Measurements from ENCODE around the gene HYAL2. TPM values are rescaled to one million over a fixed set of nuclear protein-coding genes. Genes with fewer than 3 reads are reported as not detected.

The HYAL2 gene
- total and polyA plus RNA-seq, 2 of the 8 experiments (the other 6 are each of a cell fraction or from before 2014, with no cell fraction given), result 51.9 to 176 TPM

DNA sequence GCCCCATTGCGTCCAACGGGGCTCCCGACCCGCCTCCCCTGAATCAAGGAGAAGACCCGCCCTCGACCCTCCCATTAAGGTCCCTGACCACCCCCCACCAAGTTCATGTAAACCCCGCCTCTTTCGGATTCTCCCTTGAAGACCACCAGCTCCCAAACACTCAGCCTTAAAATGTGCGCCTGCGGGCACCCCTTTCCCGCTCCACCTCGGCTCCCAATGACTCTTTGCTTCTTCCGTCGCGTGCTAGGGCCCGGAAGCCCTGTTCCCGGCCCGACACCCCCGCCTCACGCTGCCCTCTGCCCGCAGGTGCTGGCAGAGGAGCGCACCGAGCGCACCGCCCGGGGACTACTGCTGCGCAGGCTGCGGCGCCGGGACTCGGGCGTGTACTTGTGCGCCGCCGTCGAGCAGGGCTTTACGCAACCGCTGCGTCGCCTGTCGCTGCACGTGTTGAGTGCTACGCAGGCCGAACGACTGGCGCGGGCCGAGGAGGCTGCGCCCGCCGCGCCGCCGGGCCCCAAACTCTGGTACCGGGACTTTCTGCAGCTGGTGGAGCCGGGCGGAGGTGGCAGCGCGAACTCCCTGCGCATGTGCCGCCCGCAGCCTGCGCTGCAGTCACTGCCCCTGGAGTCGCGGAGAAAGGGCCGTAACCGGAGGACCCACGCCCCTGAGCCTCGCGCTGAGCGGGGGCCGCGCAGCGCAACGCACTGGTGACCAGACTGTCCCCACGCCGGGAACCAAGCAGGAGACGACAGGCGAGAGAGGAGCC lies 46.4 kb downstream of the HYAL2 start (continued):
- TF ChIP-seq CHD7 (IDR thresholded peaks at IDR 0.05; ENCODE audit: insufficient replicate concordance, low read length) (no peak), SIRT6 (IDR thresholded peaks at IDR 0.05; ENCODE audit: low read length) (no peak), USF2 (IDR thresholded peaks at IDR 0.05; ENCODE audit: low read length) (no peak; the same call in 1 of the 2 replicates), TAF1 (IDR thresholded peaks at IDR 0.05; ENCODE audit: low read depth, low read length) (0 out of 2 replicates have a peak, but pooled peaks have one; percentile 27), RAD21 (IDR thresholded peaks at IDR 0.05 in 1 of 2, conservative IDR thresholded peaks at IDR 0.05 in 1 of 2; ENCODE audit: low read depth in 2 of 2, low read length in 2 of 2) (peak in 1 of 2 experiments; percentile 4; a peak in 1 of 4 replicates), GABPA (IDR thresholded peaks at IDR 0.05; ENCODE audit: borderline replicate concordance, insufficient read depth, low read length) (peak; percentile 76; the same call in 1 of the 2 replicates), CREB1 (IDR thresholded peaks at IDR 0.05) (peak; percentile 97), RXRA (IDR thresholded peaks at IDR 0.05; ENCODE audit: insufficient read depth, low read depth, low read length) (no peak)
